Measurements from ENCODE around the gene ARPC1B.

GRCh38 chr7:99383791-99384370 is 9.4 kb downstream of the ARPC1B start:
- TF ChIP-seq CTCF (IDR thresholded peaks at IDR 0.05) (no peak), ZFX (IDR thresholded peaks at IDR 0.05; ENCODE audit: borderline replicate concordance) (no peak)

Data from 22Rv1 (cell line).